Right lobe of liver (tissue), 4 donors: Measurements from ENCODE around the gene ATXN7.

Experiments
- CTCF ChIP-seq, 4 donors: fragments of 200-600 bp in 3 of 4; fragments of 450-650 bp in 1 of 4; IDR thresholded peaks; one replicate each; pipeline versions ENCODE4 v1.5.1 to v1.8.0; 2016 to 2022; ENCODE audit warnings: antibody characterized with exemption in 4 of 4, mild to moderate bottlenecking in 2 of 4
- POLR2A ChIP-seq: fragments of 450-650 bp; IDR thresholded peaks from one replicate; pipeline ENCODE4 v1.6.1; 2017; ENCODE audit warnings: antibody characterized with exemption, mild to moderate bottlenecking
- donor health status: DM: no; HTN: no; CAD: no.
- donor health status: DM: no; HTN: no; CAD: no.
- donor health status: DM: no; HTN: yes; CAD: no.

- TF ChIP-seq CTCF (IDR thresholded peaks at IDR 0.05), result no peak
- TF ChIP-seq POLR2A, result no peak
Measured at GRCh38 chr3:63936925-63937324, 73.3 kb downstream of the ATXN7 start.
